Liver (tissue), 9 donors: Measurements from ENCODE around the gene LRGUK. TPM values are rescaled to one million over a fixed set of nuclear protein-coding genes. Genes with fewer than 3 reads are reported as not detected.

ENCODE experiments used
- DNase-seq: peaks from one replicate; pipeline ENCODE4 v3.0.0-alpha.2; 2017; ENCODE audit warnings: low spot score
- H3K27ac ChIP-seq, 2 donors: one replicate each; pipeline ENCODE4 v1.7.0; 2013; ENCODE audit warnings: inconsistent platforms in 2 of 2, low read length in 2 of 2, control low read depth in 1 of 2, low read depth in 1 of 2, mild to moderate bottlenecking in 1 of 2
- H3K27me3 ChIP-seq, 4 donors: one replicate each; pipeline versions ENCODE4 v1.6.1 to v1.7.0; 2013; ENCODE audit warnings: low read length in 3 of 4, inconsistent platforms in 1 of 4, mild to moderate bottlenecking in 1 of 4, moderate library complexity in 1 of 4; ENCODE audit not compliant: control insufficient read depth in 4 of 4, insufficient read depth in 4 of 4
- H3K36me3 ChIP-seq, 4 donors: one replicate each; pipeline versions ENCODE4 v1.6.1 to v1.7.0; 2013; ENCODE audit warnings: low read length in 3 of 4, mild to moderate bottlenecking in 3 of 4, low read depth in 1 of 4, moderate library complexity in 1 of 4; ENCODE audit not compliant: control insufficient read depth in 4 of 4, insufficient read depth in 3 of 4
- H3K4me1 ChIP-seq, 4 donors: one replicate each; pipeline versions ENCODE4 v1.6.1 to v1.7.0; 2013; ENCODE audit warnings: low read length in 3 of 4, mild to moderate bottlenecking in 3 of 4, moderate library complexity in 1 of 4; ENCODE audit not compliant: control insufficient read depth in 4 of 4, insufficient read depth in 4 of 4
- H3K4me3 ChIP-seq, 3 donors: one replicate each; pipeline versions ENCODE4 v1.6.1 to v1.7.0; 2013; ENCODE audit warnings: low read length in 3 of 3, control low read depth in 1 of 3, low read depth in 1 of 3, mild to moderate bottlenecking in 1 of 3
- H3K9ac ChIP-seq, 2 donors: one replicate each; pipeline ENCODE4 v1.7.0; 2013; ENCODE audit warnings: low read length in 2 of 2, mild to moderate bottlenecking in 2 of 2, moderate library complexity in 2 of 2, control low read depth in 1 of 2, low read depth in 1 of 2
- H3K9me3 ChIP-seq, 4 donors: one replicate each; pipeline versions ENCODE4 v1.6.1 to v1.7.0; 2013; ENCODE audit warnings: low read length in 3 of 4; ENCODE audit not compliant: control insufficient read depth in 4 of 4
- ATF3 ChIP-seq: IDR thresholded peaks from 2 replicates; pipeline ENCODE4 v1.6.1; 2016; ENCODE audit warnings: antibody characterized with exemption
- CTCF ChIP-seq: fragments of 150-350 bp; IDR thresholded peaks from 2 replicates; pipeline ENCODE4 v1.5.1; 2017; ENCODE audit warnings: improper control_type of control experiment, low read depth, low read length; ENCODE audit not compliant: missing input control
- EGR1 ChIP-seq, 2 donors: IDR thresholded peaks; 2 replicates each; pipeline ENCODE4 v1.6.1; 2016 to 2018; ENCODE audit warnings: antibody characterized with exemption in 2 of 2, low read depth in 2 of 2
- FOXA1 ChIP-seq: IDR thresholded peaks from 2 replicates; pipeline ENCODE4 v1.6.1; 2016; ENCODE audit warnings: antibody characterized with exemption
- FOXA2 ChIP-seq: IDR thresholded peaks from 2 replicates; pipeline ENCODE4 v1.6.1; 2016; ENCODE audit warnings: antibody characterized with exemption
- GABPA ChIP-seq, 2 donors: IDR thresholded peaks in 1 of 2; conservative IDR thresholded peaks in 1 of 2; 2 replicates each; pipeline ENCODE4 v1.6.1; 2016; ENCODE audit warnings: antibody characterized with exemption in 2 of 2, mild to moderate bottlenecking in 1 of 2, moderate library complexity in 1 of 2
- HNF4A ChIP-seq, 2 donors: conservative IDR thresholded peaks; 2 replicates each; pipeline ENCODE4 v1.6.1; 2016; ENCODE audit warnings: antibody characterized with exemption in 2 of 2, mild to moderate bottlenecking in 2 of 2
- HNF4G ChIP-seq: IDR thresholded peaks from 2 replicates; pipeline ENCODE4 v1.6.1; 2016; ENCODE audit warnings: antibody characterized with exemption
- JUND ChIP-seq, 2 donors: IDR thresholded peaks; 2 replicates each; pipeline ENCODE4 v1.6.1; 2016; ENCODE audit warnings: antibody characterized with exemption in 2 of 2
- MAX ChIP-seq: IDR thresholded peaks from 2 replicates; pipeline ENCODE4 v1.6.1; 2016; ENCODE audit warnings: antibody characterized with exemption
- NR2F2 ChIP-seq: IDR thresholded peaks from 2 replicates; pipeline ENCODE4 v1.6.1; 2016; ENCODE audit warnings: antibody characterized with exemption
- RAD21 ChIP-seq, 2 donors: IDR thresholded peaks; 2 replicates each; pipeline ENCODE4 v1.6.1; 2016; ENCODE audit warnings: antibody characterized with exemption in 2 of 2, mild to moderate bottlenecking in 2 of 2
- REST ChIP-seq: IDR thresholded peaks from 2 replicates; pipeline ENCODE4 v1.6.1; 2016; ENCODE audit warnings: antibody characterized with exemption, mild to moderate bottlenecking
- RXRA ChIP-seq, 2 donors: IDR thresholded peaks; 2 replicates each; pipeline ENCODE4 v1.6.1; 2017 to 2018; ENCODE audit warnings: antibody characterized with exemption in 2 of 2, mild to moderate bottlenecking in 1 of 2
- SP1 ChIP-seq: IDR thresholded peaks from 2 replicates; pipeline ENCODE4 v1.6.1; 2018; ENCODE audit warnings: antibody characterized with exemption, mild to moderate bottlenecking
- TAF1 ChIP-seq: conservative IDR thresholded peaks from 2 replicates; pipeline ENCODE4 v1.6.1; 2016; ENCODE audit warnings: antibody characterized with exemption, mild to moderate bottlenecking
- YY1 ChIP-seq: IDR thresholded peaks from 2 replicates; pipeline ENCODE4 v1.6.1; 2016; ENCODE audit warnings: antibody characterized with exemption, mild to moderate bottlenecking
- ZBTB33 ChIP-seq: IDR thresholded peaks from 2 replicates; pipeline ENCODE4 v1.6.1; 2016; ENCODE audit warnings: antibody characterized with exemption
- polyA plus RNA-seq, 2 donors: library from polyadenylated mRNA; stranded (reverse) in 1 of 2; unstranded in 1 of 2; fragments of 200-250 nt in 1 of 2; fragments of >200 nt in 1 of 2; fragmentation: Nextera tagmentation in 1 of 2; extraction: Ambion mirVana in 1 of 2; gene quantifications; one replicate each; pipeline versions ENCODE4 v1.2.1 to v1.2.3, GENCODE V29; 2013 to 2015
- total RNA-seq, 2 donors: library from RNA; depleted of rRNA; stranded (reverse); fragments of >200 nt; gene quantifications; one replicate each; pipeline ENCODE4 v1.2.3, GENCODE V29; 2014
- donor health status: healthy.
- donor health status: healthy.
- donor health status: healthy.
- donor health status: healthy.
- donor health status: healthy.

Gene LRGUK
- total and polyA plus RNA-seq, 4 donors: 0.03 to 0.50 (median 0.12) TPM

- Histone ChIP-seq H3K36me3 (no peaks in the 10 kb centered on the region), H3K27me3 (no peaks in the 10 kb centered on the region), H3K4me1 (no peaks in the 10 kb centered on the region), H3K27ac (no peak overlapping the region), H3K9me3 (peaks cover 0 to 3% (median under 1%) of the 10 kb centered on the region in 4 donors), H3K4me3 (no peak overlapping the region), H3K9ac (no peak overlapping the region)
- DNase-seq: no peak
- no peak for TF ChIP-seq MAX
- no peak for TF ChIP-seq CTCF
- TF ChIP-seq HNF4G: no peak
- TF ChIP-seq REST: no peak
- no peak for TF ChIP-seq RXRA (IDR thresholded peaks at IDR 0.05)
- no peak for TF ChIP-seq SP1
- no peak for TF ChIP-seq EGR1 (IDR thresholded peaks at IDR 0.05; ENCODE audit: low read depth in 2 of 2)
- TF ChIP-seq RAD21 (IDR thresholded peaks at IDR 0.05): no peak
- no peak for TF ChIP-seq TAF1
- TF ChIP-seq HNF4A (conservative IDR thresholded peaks at IDR 0.05): no peak
- TF ChIP-seq YY1: no peak
- no peak for TF ChIP-seq NR2F2
- no peak for TF ChIP-seq GABPA (IDR thresholded peaks at IDR 0.05 in 1 of 2, conservative IDR thresholded peaks at IDR 0.05 in 1 of 2)
- TF ChIP-seq JUND (IDR thresholded peaks at IDR 0.05): no peak
- no peak for TF ChIP-seq ZBTB33
- TF ChIP-seq FOXA2: no peak
- no peak for TF ChIP-seq FOXA1
- TF ChIP-seq ATF3: no peak
Observed at GRCh38 chr7:134085311-134085710, 41.8 kb upstream of the LRGUK start.
